Activated T-cell treated with anti-CD3 and anti-CD28 coated beads for 4 hours (primary cell): Measurements from ENCODE around the gene MVP.
A peak's percentile ranks its signal among the peaks of the same experiment; 100 is the strongest.

Experiments
- DNase-seq: peaks from one replicate; pipeline ENCODE4 v3.0.0-alpha.2; 2020

MVP gene

GRCh38 chr16:29804455-29805231 lies 15.6 kb upstream of the MVP start:
- DNase-seq: no peak

- DNase-seq: peak; percentile 93
These were observed 14.8 kb upstream of the MVP start for GRCh38 chr16:29805232-29806098.

GRCh38 chr16:29806099-29806579 lies 14.1 kb upstream of the MVP start, which contains the start of gene MAZ:
MAZ (plus strand) TSS chr16:29806529; CDS start chr16:29806702, 173 bp downstream.
- DNase-seq: no peak

GRCh38 chr16:29806641-29807425 lies 13.4 kb upstream of the MVP start:
- no peak for DNase-seq

- DNase-seq: peak; percentile 83
These were observed 12.6 kb upstream of the MVP start for GRCh38 chr16:29807426-29808218.

- DNase-seq: no peak
These were observed 11.9 kb upstream of the MVP start for GRCh38 chr16:29808219-29808900.

GRCh38 chr16:29809031-29809747 lies 11.1 kb upstream of the MVP start:
- no peak for DNase-seq

- DNase-seq: no peak
These were observed 10.2 kb upstream of the MVP start for GRCh38 chr16:29809850-29810698.

GRCh38 chr16:29810699-29811169 lies 9.5 kb upstream of the MVP start:
- DNase-seq: no peak

- DNase-seq: no peak
These were observed 8.9 kb upstream of the MVP start for GRCh38 chr16:29811170-29811895.

GRCh38 chr16:29811896-29812665 lies 8.2 kb upstream of the MVP start, which contains the start of gene PRRT2:
PRRT2 (plus strand) TSS chr16:29812193; CDS start chr16:29813055, 862 bp downstream.
- no peak for DNase-seq

- no peak for DNase-seq
These were observed 7.3 kb upstream of the MVP start for GRCh38 chr16:29812754-29813643.

GRCh38 chr16:29813644-29814562 lies 6.4 kb upstream of the MVP start:
- no peak for DNase-seq

- DNase-seq: no peak
These were observed 5.7 kb upstream of the MVP start for GRCh38 chr16:29814592-29814991.

GRCh38 chr16:29815032-29815721 lies 5.1 kb upstream of the MVP start:
- no peak for DNase-seq
